SU-DHL-6 (cell line): ENCODE results near the gene PLA2G6.

Source experiments
- H2AFZ ChIP-seq: fragments of 200-600 bp; sonication (generic); 2 replicates; pipeline ENCODE4 v1.6.1; 2014; ENCODE audit warnings: low read depth, mild to moderate bottlenecking, moderate library complexity, mixed read lengths, antibody characterized with exemption, low read length; ENCODE audit not compliant: severe bottlenecking
- H3F3A ChIP-seq: fragments of 200-600 bp; shearing (Covaris generic); 2 replicates; pipeline ENCODE4 v1.6.0; 2016; ENCODE audit warnings: antibody characterized with exemption, mild to moderate bottlenecking; ENCODE audit not compliant: insufficient read depth
- H3K27ac ChIP-seq: fragments of 200-600 bp; sonication (generic); 2 replicates; pipeline ENCODE4 v1.5.1; 2016; ENCODE audit warnings: low read depth, mild to moderate bottlenecking, low read length, moderate library complexity, mixed read lengths
- H3K27me3 ChIP-seq: fragments of 200-600 bp; sonication (generic), shearing (Covaris generic); 2 replicates; pipeline ENCODE4 v1.6.0; 2014; ENCODE audit warnings: mild to moderate bottlenecking, low read length
- H3K36me3 ChIP-seq: fragments of 200-600 bp; sonication (generic); 2 replicates; pipeline ENCODE4 v1.6.1; 2014; ENCODE audit warnings: mild to moderate bottlenecking, low read length, mixed read lengths
- H3K4me2 ChIP-seq: fragments of 300-600, 200-600 bp; shearing (Covaris generic), sonication (generic); 2 replicates; pipeline ENCODE4 v1.6.0; 2014; ENCODE audit warnings: low read length, low read depth, mild to moderate bottlenecking; ENCODE audit not compliant: poor library complexity, severe bottlenecking
- H3K4me3 ChIP-seq: fragments of 200-600 bp; sonication (generic); 2 replicates; pipeline ENCODE4 v1.5.1; 2014; ENCODE audit warnings: antibody characterized with exemption, low read length, mild to moderate bottlenecking, mixed read lengths; ENCODE audit not compliant: insufficient read depth, poor library complexity, severe bottlenecking
- H3K79me2 ChIP-seq: fragments of 200-600 bp; sonication (generic); 2 replicates; pipeline ENCODE4 v1.6.1; 2014; ENCODE audit warnings: mild to moderate bottlenecking, low read length, moderate library complexity; ENCODE audit not compliant: insufficient read depth
- H3K9ac ChIP-seq: fragments of 200-600 bp; sonication (generic); 2 replicates; pipeline ENCODE4 v1.7.0; 2014; ENCODE audit warnings: mild to moderate bottlenecking, low read length
- H3K9me2 ChIP-seq: fragments of 200-600 bp; sonication (generic); replicated peaks from 2 replicates; pipeline ENCODE4 v1.6.1; 2014; ENCODE audit warnings: low read length; ENCODE audit not compliant: insufficient read depth
- H3K9me3 ChIP-seq: fragments of 200-600 bp; sonication (generic); 2 replicates; pipeline ENCODE4 v1.6.1; 2014; ENCODE audit warnings: low read length, mixed read lengths; ENCODE audit not compliant: insufficient read depth
- H4K20me1 ChIP-seq: fragments of 200-600 bp; sonication (generic); 2 replicates; pipeline ENCODE4 v1.6.1; 2014; ENCODE audit warnings: low read depth, mild to moderate bottlenecking, antibody characterized with exemption, low read length, moderate library complexity, mixed read lengths
- CTCF ChIP-seq: fragments of 200-600 bp; sonication (generic); IDR thresholded peaks from one replicate; pipeline ENCODE4 v1.5.1; 2017; ENCODE audit warnings: antibody characterized with exemption, mild to moderate bottlenecking, low read length, moderate library complexity; ENCODE audit not compliant: insufficient read depth, poor library complexity, severe bottlenecking
- EZH2phosphoT487 ChIP-seq: fragments of 200-600 bp; sonication (generic), shearing (Covaris generic); conservative IDR thresholded peaks from 2 replicates; pipeline ENCODE4 v1.6.1; 2018; ENCODE audit warnings: mild to moderate bottlenecking, antibody characterized with exemption, low read length, moderate library complexity, mixed read lengths

PLA2G6 gene

DNA sequence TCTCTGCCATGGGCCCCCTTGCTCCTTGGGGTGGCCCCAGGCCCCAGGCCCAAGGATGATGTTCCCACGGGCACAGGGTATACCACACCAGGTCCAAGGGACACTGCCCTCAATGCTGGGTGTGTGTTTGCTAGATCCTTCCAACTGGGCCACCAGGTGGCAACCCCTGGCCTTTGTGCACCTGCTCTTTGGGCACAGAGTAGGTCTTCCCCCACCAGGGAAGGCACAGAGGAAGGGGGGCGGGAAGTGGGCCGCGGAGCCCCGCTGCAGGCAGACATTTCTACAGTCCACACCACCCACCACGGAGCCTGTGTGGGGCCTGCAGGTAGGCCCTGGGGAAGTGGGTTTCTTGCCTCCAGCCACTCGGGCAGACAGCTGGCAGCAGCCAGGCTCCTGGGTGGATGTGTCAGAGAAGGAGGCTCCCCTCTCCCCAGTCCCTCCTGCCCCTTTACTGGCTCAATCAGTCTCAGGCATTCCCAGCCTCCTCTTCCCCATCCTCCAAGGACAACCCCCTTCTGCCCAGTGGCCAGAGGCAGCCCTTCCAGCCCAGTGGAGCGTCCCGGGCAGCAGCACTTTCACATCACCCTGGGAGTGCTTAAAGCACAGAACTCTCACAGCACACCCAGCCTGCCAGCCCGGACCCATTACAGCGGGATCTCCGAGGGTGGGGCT is 41.8 kb upstream of the PLA2G6 start:
- H4K20me1 ChIP-seq, result no peaks in the 10 kb centered on the region
- H2AFZ ChIP-seq, result no peak overlapping the region
- H3K4me2 ChIP-seq, result no peak overlapping the region
- H3F3A ChIP-seq, result no peaks in the 10 kb centered on the region
- no peaks in the 10 kb centered on the region for H3K79me2 ChIP-seq
- TF ChIP-seq CTCF (no peak), EZH2phosphoT487 (no peak)
- no peak overlapping the region for H3K9ac ChIP-seq
- no peaks in the 10 kb centered on the region for H3K9me2 ChIP-seq
- H3K9me3 ChIP-seq, result no peaks in the 10 kb centered on the region
- no peak overlapping the region for H3K4me3 ChIP-seq
- no peak overlapping the region for H3K27ac ChIP-seq
- no peaks in the 10 kb centered on the region for H3K36me3 ChIP-seq
- H3K27me3 ChIP-seq, result no peaks in the 10 kb centered on the region

- Histone ChIP-seq H3F3A (no peaks in the 10 kb centered on the region), H3K36me3 (no peaks in the 10 kb centered on the region), H2AFZ (no peak overlapping the region), H3K27me3 (no peaks in the 10 kb centered on the region), H3K4me3 (no peak overlapping the region), H3K79me2 (no peaks in the 10 kb centered on the region), H3K9ac (no peak overlapping the region), H3K9me2 (no peaks in the 10 kb centered on the region), H3K9me3 (no peaks in the 10 kb centered on the region), H3K27ac (no peak overlapping the region), H3K4me2 (no peak overlapping the region), H4K20me1 (no peaks in the 10 kb centered on the region)
- no peak for TF ChIP-seq CTCF
- no peak for TF ChIP-seq EZH2phosphoT487
These were observed 41.1 kb upstream of the PLA2G6 start for GRCh38 chr22:38222797-38223119.

- no peak overlapping the region for H2AFZ ChIP-seq
- no peaks in the 10 kb centered on the region for H3F3A ChIP-seq
- no peak overlapping the region for H3K9ac ChIP-seq
- no peaks in the 10 kb centered on the region for H3K27me3 ChIP-seq
- no peak overlapping the region for H3K27ac ChIP-seq
- TF ChIP-seq EZH2phosphoT487 (no peak), CTCF (no peak)
- no peak overlapping the region for H3K4me3 ChIP-seq
- H3K9me3 ChIP-seq, result no peaks in the 10 kb centered on the region
- no peaks in the 10 kb centered on the region for H4K20me1 ChIP-seq
- H3K9me2 ChIP-seq, result no peaks in the 10 kb centered on the region
- no peaks in the 10 kb centered on the region for H3K36me3 ChIP-seq
- H3K4me2 ChIP-seq, result no peak overlapping the region
- no peaks in the 10 kb centered on the region for H3K79me2 ChIP-seq
These were observed 40.5 kb upstream of the PLA2G6 start for GRCh38 chr22:38221908-38222796.
